Neural crest cell (in vitro differentiated cells): ENCODE results near the gene PGAP2. TPM values are rescaled to one million over a fixed set of nuclear protein-coding genes. Genes with fewer than 3 reads are reported as not detected.

Source experiments
- DNase-seq: peaks from one replicate; pipeline ENCODE4 v3.0.0; 2021; ENCODE audit warnings: low read depth, mixed read lengths, low spot score
- H3K27ac Mint-ChIP-seq: one replicate; pipeline ENCODE4 v1.8.0; 2021; ENCODE audit warnings: mild to moderate bottlenecking, mixed read lengths; ENCODE audit not compliant: unreplicated experiment
- H3K27me3 Mint-ChIP-seq: 2 replicates; pipeline ENCODE4 v1.8.0; 2021; ENCODE audit warnings: low read depth, mild to moderate bottlenecking, mixed read lengths
- H3K36me3 Mint-ChIP-seq: 2 replicates; pipeline ENCODE4 v1.8.0; 2021; ENCODE audit warnings: low read depth, mild to moderate bottlenecking, mixed read lengths
- H3K4me1 Mint-ChIP-seq: 2 replicates; pipeline ENCODE4 v1.8.0; 2021; ENCODE audit warnings: mixed read lengths
- H3K4me3 Mint-ChIP-seq: one replicate; pipeline ENCODE4 v1.8.0; 2021; ENCODE audit warnings: mild to moderate bottlenecking, mixed read lengths
- H3K9me3 Mint-ChIP-seq: 2 replicates; pipeline ENCODE4 v1.8.0; 2021; ENCODE audit warnings: mixed read lengths
- CTCF ChIP-seq: fragments of 200-600 bp; sonication (generic); conservative IDR thresholded peaks from 2 replicates; pipeline ENCODE4 v1.5.0; 2021; ENCODE audit warnings: antibody characterized with exemption, mild to moderate bottlenecking
- total RNA-seq: library from RNA; stranded (reverse); gene quantifications from 2 replicates; pipeline ENCODE4 v1.2.1, GENCODE V29; 2021

The PGAP2 gene
- total RNA-seq, 1 donor from 2014 or later, result 34.8 TPM

GRCh38 chr11:3795131-3796001 lies 13.0 kb upstream of the PGAP2 start:
- no peak for TF ChIP-seq CTCF
- Mint-ChIP-seq H3K9me3 (peaks cover 5% of the 10 kb centered on the region), H3K4me3 (peak overlapping the region; percentile 95), H3K36me3 (peaks cover 16% of the 10 kb centered on the region), H3K27ac (peak overlapping the region; percentile 54), H3K27me3 (peaks cover 4% of the 10 kb centered on the region), H3K4me1 (peaks cover 27% of the 10 kb centered on the region)
- no peak for DNase-seq

- Mint-ChIP-seq H3K36me3 (peaks cover 16% of the 10 kb centered on the region), H3K9me3 (peaks cover 5% of the 10 kb centered on the region), H3K27ac (peak overlapping the region; percentile 93), H3K4me1 (peaks cover 27% of the 10 kb centered on the region), H3K4me3 (peak overlapping the region; percentile 95), H3K27me3 (peaks cover 4% of the 10 kb centered on the region)
- no peak for DNase-seq
- TF ChIP-seq CTCF, result no peak
Observed at GRCh38 chr11:3796002-3796311, 12.4 kb upstream of the PGAP2 start.

GRCh38 chr11:3796346-3796745 lies 12.0 kb upstream of the PGAP2 start:
- peaks cover 4% of the 10 kb centered on the region for H3K27me3 Mint-ChIP-seq
- H3K9me3 Mint-ChIP-seq, result peaks cover 5% of the 10 kb centered on the region
- peaks cover 27% of the 10 kb centered on the region for H3K4me1 Mint-ChIP-seq
- no peak for DNase-seq
- peaks cover 16% of the 10 kb centered on the region for H3K36me3 Mint-ChIP-seq
- peak overlapping the region; percentile 95 for H3K4me3 Mint-ChIP-seq
- H3K27ac Mint-ChIP-seq, result peak overlapping the region; percentile 93
- no peak for TF ChIP-seq CTCF

- Mint-ChIP-seq H3K4me1 (peaks cover 27% of the 10 kb centered on the region), H3K9me3 (peaks cover 5% of the 10 kb centered on the region), H3K4me3 (peak overlapping the region; percentile 95), H3K27me3 (peaks cover 4% of the 10 kb centered on the region), H3K36me3 (peaks cover 16% of the 10 kb centered on the region), H3K27ac (peak overlapping the region; percentile 93)
- no peak for TF ChIP-seq CTCF
- DNase-seq, result no peak
Observed at GRCh38 chr11:3796801-3797328, 11.5 kb upstream of the PGAP2 start.

GRCh38 chr11:3797329-3798090 lies 10.8 kb upstream of the PGAP2 start, which contains the start of gene NUP98:
Gene NUP98, minus strand, starts transcription at chr11:3797554. Its CDS starts 15,437 bp downstream, at chr11:3782117.
- peak; percentile 98 for DNase-seq
- Mint-ChIP-seq H3K9me3 (peaks cover 5% of the 10 kb centered on the region), H3K4me3 (peak within 1 kb of the TSS; percentile 95), H3K36me3 (peaks cover 14% of the 10 kb centered on the region), H3K27ac (peak within 1 kb of the TSS; percentile 97), H3K4me1 (peaks cover 27% of the 10 kb centered on the region), H3K27me3 (peaks cover 4% of the 10 kb centered on the region)
- TF ChIP-seq CTCF, result no peak
